ENCODE measurements around the gene CBFA2T2. TPM values are rescaled to one million over a fixed set of nuclear protein-coding genes. Genes with fewer than 3 reads are reported as not detected.

The CBFA2T2 gene
- total and polyA plus RNA-seq, 2 of the 4 experiments (the other 2 are of a cell fraction), result 3.8 to 6.2 TPM

GRCh38 chr20:33627577-33628216 is 137.8 kb downstream of the CBFA2T2 start:
- WGBS, 2 experiments (ENCODE audit: extremely low coverage in 2 of 2, insufficient read length in 1 of 2), result no CpG with 5 or more reads among the region's 4 CpGs
- Histone ChIP-seq H3K9me3 (ENCODE audit: control insufficient read depth, insufficient read depth, low read length) (no peaks in the 10 kb centered on the region), H3K14ac (replicated peaks; ENCODE audit: low read depth, low read length) (no peak overlapping the region), H2BK15ac (ENCODE audit: low read depth, low read length) (no peak overlapping the region), H3K4ac (ENCODE audit: low read depth, low read length) (no peak overlapping the region), H2BK120ac (ENCODE audit: low read depth, low read length) (no peak overlapping the region), H4K20me1 (ENCODE audit: insufficient read depth, low read length) (no peaks in the 10 kb centered on the region), H3K36me3 (ENCODE audit: control insufficient read depth, insufficient read depth, low read length) (peaks cover 55% of the 10 kb centered on the region), H3K4me2 (ENCODE audit: low read depth, low read length) (no peak overlapping the region), H3K4me3 (ENCODE audit: insufficient read depth, low read depth, low read length) (no peak overlapping the region), H4K91ac (ENCODE audit: insufficient read depth, low read depth, low read length) (no peak overlapping the region), H2AK5ac (ENCODE audit: low read depth, low read length) (no peak overlapping the region), H2BK5ac (ENCODE audit: low read depth, low read length, poor library complexity, severe bottlenecking) (no peak overlapping the region), H2BK20ac (ENCODE audit: low read depth, low read length) (no peak overlapping the region), H3K18ac (ENCODE audit: low read depth, low read length) (no peak overlapping the region), H3K79me1 (ENCODE audit: low read depth in 1 of 2, low read length in 2 of 2) (no peaks in the 10 kb centered on the region; a peak in 2 of 4 replicates), H3K9ac (ENCODE audit: low read depth, low read length) (no peak overlapping the region), H4K8ac (ENCODE audit: low read depth in 2 of 2, low read length in 2 of 2) (no peak overlapping the region), H3K4me1 (ENCODE audit: control insufficient read depth, insufficient read depth, low read length) (no peaks in the 10 kb centered on the region), H2AK9ac (replicated peaks; ENCODE audit: low read depth, low read length, poor library complexity) (no peak overlapping the region), H4K5ac (ENCODE audit: low read depth, low read length) (no peak overlapping the region), H3K56ac (ENCODE audit: extremely low read depth, insufficient read depth, low read length) (no peak overlapping the region), H2AFZ (replicated peaks; ENCODE audit: low read length, poor library complexity) (no peak overlapping the region), H3K9me1 (ENCODE audit: insufficient read depth, low read length) (peaks cover 7% of the 10 kb centered on the region; the same call in 1 of the 2 replicates), H3K27ac (ENCODE audit: insufficient read depth, low read length) (no peak overlapping the region), H3K27me3 (ENCODE audit: control insufficient read depth, insufficient read depth, low read length) (no peaks in the 10 kb centered on the region), H3K23ac (ENCODE audit: low read depth, low read length) (no peak overlapping the region)
- CTCF ChIA-PET, result no interaction called here
- BruUV-seq (replicated peaks), result no TSS peak
- DNase-seq (no peak), ATAC-seq (ENCODE audit: low read depth) (no peak)
- dilution Hi-C loops (cut with HindIII; ENCODE audit: low sequenced_read_pairs, unreplicated experiment), result no loop called here
- TF ChIP-seq NFE2L2 (IDR thresholded peaks at IDR 0.05; ENCODE audit: low read depth, low read length) (no peak), MAZ (IDR thresholded peaks at IDR 0.05; ENCODE audit: borderline replicate concordance, low read depth, low read length) (no peak)
- in situ Hi-C loops (cut with MboI; ENCODE audit: low sequenced_read_pairs), result no loop called here
- intact Hi-C loops (cut with micrococcal nuclease), result no loop called here
- POLR2A ChIA-PET (ENCODE audit: unreplicated experiment), result no interaction called here

Measured in IMR-90 (cell line).